ENCODE measurements around the gene MLH1. TPM values are rescaled to one million over a fixed set of nuclear protein-coding genes. Genes with fewer than 3 reads are reported as not detected.

MLH1 gene
- total RNA-seq (2021; fragmentation: NEBNext Ultra II Directional; extraction: Animal tissue kit (Norgen Biotek cat#: 25700)) (47.3 and 51.1 TPM in 2 replicates), polyA plus RNA-seq (2011; rRNA removed) (28.4 and 36.4 TPM in 2 replicates), polyA minus RNA-seq (2011; rRNA and poly(A)+ RNA removed) (76.8 and 90.3 TPM in 2 replicates)
- polyA plus RNA-seq (2011; cell fraction: cytosol; rRNA removed) = 37.5 TPM
- 59.1 TPM for polyA plus RNA-seq (2011; cell fraction: nucleus; rRNA removed)
- polyA plus RNA-seq (2012, experiment 1 of 2) = 44.1 to 66.1 TPM (median 46.4 TPM) in 4 replicates
- 10.7 TPM for polyA plus RNA-seq (2012, experiment 2 of 2)
- 33.7 TPM for polyA plus RNA-seq (2013, experiment 1 of 2)
- 28.7 TPM for polyA plus RNA-seq (2013, experiment 2 of 2)
- 42.9 TPM for polyA minus RNA-seq (2011; cell fraction: cytosol; rRNA and poly(A)+ RNA removed)
- polyA minus RNA-seq (2011; cell fraction: nucleus; rRNA and poly(A)+ RNA removed) = 59.3 TPM
- long read RNA-seq, experiment 1, partial matches to known transcripts = 28 of 45 reads
- long read RNA-seq, experiment 1, other reads (novel, unspliced or antisense) = 13 of 45 reads
- long read RNA-seq, experiment 2, transcript MLH1-201 (19 exons, 2,752 nt) = major isoform, 30 of 46 reads
- long read RNA-seq, experiment 2, partial matches to known transcripts = 11 of 46 reads
- long read RNA-seq, experiment 2, other reads (novel, unspliced or antisense) = 5 of 46 reads

DNA sequence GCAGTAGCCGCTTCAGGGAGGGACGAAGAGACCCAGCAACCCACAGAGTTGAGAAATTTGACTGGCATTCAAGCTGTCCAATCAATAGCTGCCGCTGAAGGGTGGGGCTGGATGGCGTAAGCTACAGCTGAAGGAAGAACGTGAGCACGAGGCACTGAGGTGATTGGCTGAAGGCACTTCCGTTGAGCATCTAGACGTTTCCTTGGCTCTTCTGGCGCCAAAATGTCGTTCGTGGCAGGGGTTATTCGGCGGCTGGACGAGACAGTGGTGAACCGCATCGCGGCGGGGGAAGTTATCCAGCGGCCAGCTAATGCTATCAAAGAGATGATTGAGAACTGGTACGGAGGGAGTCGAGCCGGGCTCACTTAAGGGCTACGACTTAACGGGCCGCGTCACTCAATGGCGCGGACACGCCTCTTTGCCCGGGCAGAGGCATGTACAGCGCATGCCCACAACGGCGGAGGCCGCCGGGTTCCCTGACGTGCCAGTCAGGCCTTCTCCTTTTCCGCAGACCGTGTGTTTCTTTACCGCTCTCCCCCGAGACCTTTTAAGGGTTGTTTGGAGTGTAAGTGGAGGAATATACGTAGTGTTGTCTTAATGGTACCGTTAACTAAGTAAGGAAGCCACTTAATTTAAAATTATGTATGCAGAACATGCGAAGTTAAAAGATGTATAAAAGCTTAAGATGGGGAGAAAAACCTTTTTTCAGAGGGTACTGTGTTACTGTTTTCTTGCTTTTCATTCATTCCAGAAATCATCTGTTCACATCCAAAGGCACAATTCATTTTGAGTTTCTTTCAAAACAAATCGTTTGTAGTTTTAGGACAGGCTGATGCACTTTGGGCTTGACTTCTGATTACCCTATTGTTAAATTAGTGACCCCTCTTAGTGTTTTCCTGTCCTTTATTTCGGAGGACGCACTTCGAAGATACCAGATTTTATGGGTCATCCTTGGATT lies at the start of gene MLH1:
MLH1 (plus strand) TSS at position 193 of the 958 bp plus-strand sequence; CDS start at position 223, 30 bp downstream.
- FAIRE-seq = peak; percentile 100
- TF ChIP-seq TAF1 (IDR thresholded peaks at IDR 0.05; ENCODE audit: low read depth, low read length) (peak; percentile 88; the same call in 1 of the 2 replicates), RFX5 (IDR thresholded peaks at IDR 0.05; ENCODE audit: borderline replicate concordance, low read depth, low read length) (no peak), CREB1 (IDR thresholded peaks at IDR 0.05) (peak; percentile 89), EZH2 (IDR thresholded peaks at IDR 0.05; ENCODE audit: low read depth, low read length, severe bottlenecking) (no peak), TAF7 (optimal IDR thresholded peaks at IDR 0.05; ENCODE audit: borderline replicate concordance, low read depth, low read length) (no peak), POLR2A (IDR thresholded peaks at IDR 0.05; ENCODE audit: control extremely low read depth in 1 of 2, low read depth in 2 of 2, low read length in 2 of 2) (peak in 1 of 2 experiments; percentile 32; a peak in 2 of 3 replicates)
- TF ChIP-seq, protein P1, sequence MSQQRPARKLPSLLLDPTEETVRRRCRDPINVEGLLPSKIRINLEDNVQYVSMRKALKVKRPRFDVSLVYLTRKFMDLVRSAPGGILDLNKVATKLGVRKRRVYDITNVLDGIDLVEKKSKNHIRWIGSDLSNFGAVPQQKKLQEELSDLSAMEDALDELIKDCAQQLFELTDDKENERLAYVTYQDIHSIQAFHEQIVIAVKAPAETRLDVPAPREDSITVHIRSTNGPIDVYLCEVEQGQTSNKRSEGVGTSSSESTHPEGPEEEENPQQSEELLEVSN (IDR thresholded peaks at IDR 0.05) = peak; percentile 96

More for the DNA sequence above, at the start of gene MLH1:
- POLR2A ChIA-PET (ENCODE audit: partially characterized antibody) = interaction anchor here (0.7 to 2.5 kb wide), 21 partner anchors 11 to 306 kb away, joined by 3 to 18 read pairs (median 5); partner anchors contain the start of gene TRANK1
- H3K9ac ChIP-seq (replicated peaks in 1 of 4; ENCODE audit: extremely low read depth in 1 of 4, low read depth in 3 of 4, low read length in 3 of 4) = peak within 1 kb of the TSS; percentile 91 to 98 (median 94)
- no peaks in the 10 kb centered on the region; the same call in 1 of the 2 replicates for H3K79me1 ChIP-seq (ENCODE audit: low read depth, low read length)
- H2AK5ac ChIP-seq (ENCODE audit: low read depth, low read length) = no peak within 1 kb of the TSS
- peak within 1 kb of the TSS; percentile 99; the same call in 1 of the 2 replicates for H4K8ac ChIP-seq (ENCODE audit: extremely low read depth, insufficient read depth, low read length)
- peak within 1 kb of the TSS; percentile 96 for H3K27ac ChIP-seq (ENCODE audit: low read depth, low read length)
- H4K5ac ChIP-seq (ENCODE audit: insufficient read length, low read depth, low read length) = peak within 1 kb of the TSS; percentile 88
- no peak within 1 kb of the TSS for H3K23ac ChIP-seq (ENCODE audit: insufficient read length)
- peak; percentile 53 to 95 for DNase-seq (ENCODE audit: low read depth in 1 of 2, low spot score in 2 of 2)
- H3K4me3 ChIP-seq (ENCODE audit: extremely low read depth in 1 of 4, insufficient read depth in 2 of 4, low read depth in 3 of 4, low read length in 4 of 4) = peak within 1 kb of the TSS; percentile 58 to 93 (median 90)
- H3K36me3 ChIP-seq (ENCODE audit: control insufficient read depth in 2 of 4, insufficient read depth in 4 of 4, low read length in 3 of 4) = peaks cover 6 to 40% (median 20%) of the 10 kb centered on the region in 4 experiments; a peak in 7 of 8 replicates
- peak within 1 kb of the TSS; percentile 1 for H4K91ac ChIP-seq (replicated peaks; ENCODE audit: insufficient read length, low read length)
- peak within 1 kb of the TSS; percentile 95 to 97 for H3K4me2 ChIP-seq (ENCODE audit: insufficient read depth in 1 of 2, low read depth in 2 of 2, low read length in 2 of 2)
- peaks cover 0 to 2% (median 0%) of the 10 kb centered on the region in 4 experiments; a peak in 3 of 7 replicates for H3K4me1 ChIP-seq (replicated peaks in 1 of 4; ENCODE audit: control insufficient read depth in 3 of 4, insufficient read depth in 4 of 4, low read length in 3 of 4)
- peaks cover 10 to 47% of the 10 kb centered on the region in 2 experiments; a peak in 3 of 4 replicates for H3K79me2 ChIP-seq (ENCODE audit: control insufficient read depth in 1 of 2, insufficient read depth in 2 of 2, low read length in 2 of 2)
- no peak within 1 kb of the TSS for H3K14ac ChIP-seq (ENCODE audit: insufficient read length)
- H2BK120ac ChIP-seq (replicated peaks; ENCODE audit: low read depth, low read length) = peak within 1 kb of the TSS; percentile 33
- 4% methylated on average over 46 of the region's 47 CpGs; no CpG with 5 or more reads in 1 of the 2 experiments for WGBS, 2 experiments (ENCODE audit: extremely low coverage in 1 of 2, insufficient coverage in 1 of 2, insufficient read length in 1 of 2, insufficient replicate concordance in 2 of 2, low coverage in 1 of 2, low lambda C conversion rate in 2 of 2, missing lambda C conversion rate in 1 of 2)
- no peaks in the 10 kb centered on the region for H3K27me3 ChIP-seq (replicated peaks in 1 of 4; ENCODE audit: control insufficient read depth in 3 of 4, extremely low read depth in 1 of 4, insufficient read depth in 3 of 4, low read length in 3 of 4)
- H3K9me3 ChIP-seq (ENCODE audit: insufficient read depth in 2 of 2, low read depth in 1 of 2, low read length in 1 of 2) = no peaks in the 10 kb centered on the region
- peaks cover 4% of the 10 kb centered on the region; the same call in 1 of the 2 replicates for H3K23me2 ChIP-seq (ENCODE audit: low read depth, low read length)
- H3K4ac ChIP-seq (replicated peaks; ENCODE audit: insufficient read length, low read depth, low read length) = no peak within 1 kb of the TSS
- peak within 1 kb of the TSS; percentile 89 for H3K56ac ChIP-seq (replicated peaks; ENCODE audit: insufficient read length, low read depth, low read length)
- peaks cover 2 to 7% of the 10 kb centered on the region in 2 experiments for H4K20me1 ChIP-seq (replicated peaks in 1 of 2; ENCODE audit: control insufficient read depth in 1 of 2, insufficient read depth in 2 of 2, low read length in 2 of 2)
- 0 out of 2 replicates have a peak within 1 kb of the TSS, but pooled peaks have one; percentile 65 for H2BK12ac ChIP-seq (ENCODE audit: low read depth, low read length)
- no peak within 1 kb of the TSS for H2BK20ac ChIP-seq (ENCODE audit: low read length)
- CTCF ChIA-PET (ENCODE audit: partially characterized antibody) = interaction anchor here (0.6 to 4.9 kb wide), 15 partner anchors 13 to 1027 kb away, joined by 3 to 33 read pairs (median 3); no protein-coding TSS in a partner anchor
- H3K18ac ChIP-seq (ENCODE audit: extremely low read depth, low read length) = peak within 1 kb of the TSS; percentile 84
- H2AFZ ChIP-seq (ENCODE audit: low read length) = peak within 1 kb of the TSS; percentile 58
- peak within 1 kb of the TSS; percentile 98 for H2BK5ac ChIP-seq (ENCODE audit: low read depth, low read length)
- no peak within 1 kb of the TSS for H2BK15ac ChIP-seq (ENCODE audit: low read length)

Data from H1 (cell line).